ENCODE measurements around the gene ILF3. TPM values are rescaled to one million over a fixed set of nuclear protein-coding genes. Genes with fewer than 3 reads are reported as not detected.

ILF3 gene
- total RNA-seq (100 to 1,000 TPM in 7 of 9 donors, 10 to 100 TPM in 2; 45.7 to 140 (median 118) TPM), polyA plus RNA-seq (10 to 100 TPM; 62.1 to 94.4 TPM)
- long read RNA-seq, donor 1, partial matches to known transcripts = 32 of 121 reads
- long read RNA-seq, donor 1, other reads (novel, unspliced or antisense) = 80 of 121 reads
- long read RNA-seq, donor 2, full-length matches to known transcripts = 26 of 262 reads
- long read RNA-seq, donor 2, partial matches to known transcripts = 197 of 262 reads
- long read RNA-seq, donor 2, other reads (novel, unspliced or antisense) = 39 of 262 reads
- long read RNA-seq, donor 3, full-length matches to known transcripts = 19 of 152 reads
- long read RNA-seq, donor 3, partial matches to known transcripts = 27 of 152 reads
- long read RNA-seq, donor 3, other reads (novel, unspliced or antisense) = 106 of 152 reads

- intact Hi-C loops (cut with DNase I) = loop anchor here in 2 of 10 donors (5.0 kb wide), 2 partner anchors 43 to 87 kb away; partner anchors contain the start of genes CDKN2D (in 1 of the 2) and KRI1 (in 1 of the 2)
- H3K27me3 ChIP-seq = no peaks in the 10 kb centered on the region
- peaks cover 0 to 19% (median 0%) of the 10 kb centered on the region in 9 donors for H3K36me3 ChIP-seq
- no peaks in the 10 kb centered on the region for H3K9me3 ChIP-seq
- TF ChIP-seq, protein P1, sequence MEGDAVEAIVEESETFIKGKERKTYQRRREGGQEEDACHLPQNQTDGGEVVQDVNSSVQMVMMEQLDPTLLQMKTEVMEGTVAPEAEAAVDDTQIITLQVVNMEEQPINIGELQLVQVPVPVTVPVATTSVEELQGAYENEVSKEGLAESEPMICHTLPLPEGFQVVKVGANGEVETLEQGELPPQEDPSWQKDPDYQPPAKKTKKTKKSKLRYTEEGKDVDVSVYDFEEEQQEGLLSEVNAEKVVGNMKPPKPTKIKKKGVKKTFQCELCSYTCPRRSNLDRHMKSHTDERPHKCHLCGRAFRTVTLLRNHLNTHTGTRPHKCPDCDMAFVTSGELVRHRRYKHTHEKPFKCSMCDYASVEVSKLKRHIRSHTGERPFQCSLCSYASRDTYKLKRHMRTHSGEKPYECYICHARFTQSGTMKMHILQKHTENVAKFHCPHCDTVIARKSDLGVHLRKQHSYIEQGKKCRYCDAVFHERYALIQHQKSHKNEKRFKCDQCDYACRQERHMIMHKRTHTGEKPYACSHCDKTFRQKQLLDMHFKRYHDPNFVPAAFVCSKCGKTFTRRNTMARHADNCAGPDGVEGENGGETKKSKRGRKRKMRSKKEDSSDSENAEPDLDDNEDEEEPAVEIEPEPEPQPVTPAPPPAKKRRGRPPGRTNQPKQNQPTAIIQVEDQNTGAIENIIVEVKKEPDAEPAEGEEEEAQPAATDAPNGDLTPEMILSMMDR (IDR thresholded peaks at IDR 0.05) = no peak
- TF ChIP-seq POLR2A (IDR thresholded peaks at IDR 0.05) = peak in 1 of 2 donors; percentile 82
- peak; percentile 99 to 100 (median 100) for DNase-seq
- peaks cover 0 to 51% (median 36%) of the 10 kb centered on the region in 12 donors for H3K4me1 ChIP-seq
- ATAC-seq = peak; percentile 90 to 95 (median 93)
- peak within 1 kb of the TSS; percentile 86 to 99 (median 98) for H3K27ac ChIP-seq
- 0 to 1% (median 0%) methylated on average over 61 to 91 of the region's 91 CpGs for WGBS, 4 donors
- peak within 1 kb of the TSS; percentile 75 to 100 (median 94) for H3K4me3 ChIP-seq
Observed at GRCh38 chr19:10653732-10654609, at the start of gene ILF3. Gene ILF3, plus strand, starts transcription at chr19:10654346. Its CDS starts 16,260 bp downstream, at chr19:10670606.

- Histone ChIP-seq H3K4me3 (peak overlapping the region in 9 of 12 donors; percentile 12 to 100 (median 100)), H3K27me3 (no peaks in the 10 kb centered on the region), H3K36me3 (no peaks in the 10 kb centered on the region), H3K9me3 (peaks cover 0 to 4% (median 0%) of the 10 kb centered on the region in 12 donors), H3K27ac (peak overlapping the region; percentile 91 to 99 (median 97)), H3K4me1 (peaks cover 0 to 36% (median 22%) of the 10 kb centered on the region in 12 donors)
- ATAC-seq (peak in 3 of 4 donors; percentile 6 to 40 (median 12)), DNase-seq (peak in 4 of 5 donors; percentile 37 to 70 (median 52))
- 59 to 74% (median 65%) methylated on average over 8 to 9 of the region's 9 CpGs for WGBS, 4 donors
- intact Hi-C loops (cut with DNase I) = loop anchor here in 1 of 10 donors (5.0 kb wide), 1 partner anchor 38 kb away; no protein-coding TSS in a partner anchor
- no peak for TF ChIP-seq POLR2A (IDR thresholded peaks at IDR 0.05)
Observed at GRCh38 chr19:10604460-10604980, 49.6 kb upstream of the ILF3 start.

GRCh38 chr19:10611907-10612306, 42.2 kb upstream of the ILF3 start:
- TF ChIP-seq POLR2A (IDR thresholded peaks at IDR 0.05) = no peak
- TF ChIP-seq, protein P1 (IDR thresholded peaks at IDR 0.05) = no peak
- ATAC-seq = no peak
- 78 to 85% (median 84%) methylated on average over 5 of the region's 5 CpGs for WGBS, 4 donors
- Histone ChIP-seq H3K4me1 (peaks cover 7 to 50% (median 36%) of the 10 kb centered on the region in 12 donors), H3K27ac (peak overlapping the region in 11 of 12 donors; percentile 66 to 85 (median 81)), H3K27me3 (no peaks in the 10 kb centered on the region), H3K36me3 (no peaks in the 10 kb centered on the region), H3K4me3 (no peak overlapping the region), H3K9me3 (no peaks in the 10 kb centered on the region)
- intact Hi-C loops (cut with DNase I) = loop anchor here in 1 of 10 donors (1.0 kb wide), 1 partner anchor 13 kb away; the partner anchor contains the start of gene SLC44A2
- DNase-seq = no peak

- Histone ChIP-seq H3K4me1 (peaks cover 7 to 54% (median 36%) of the 10 kb centered on the region in 12 donors), H3K36me3 (no peaks in the 10 kb centered on the region), H3K27me3 (no peaks in the 10 kb centered on the region), H3K4me3 (peak overlapping the region in 1 of 12 donors; percentile 23), H3K27ac (peak overlapping the region; percentile 42 to 85 (median 78)), H3K9me3 (no peaks in the 10 kb centered on the region)
- intact Hi-C loops (cut with DNase I) = loop anchor here in 1 of 10 donors (1.0 kb wide), 1 partner anchor 13 kb away; the partner anchor contains the start of gene SLC44A2
- TF ChIP-seq, protein P1 (IDR thresholded peaks at IDR 0.05) = no peak
- no peak for TF ChIP-seq POLR2A (IDR thresholded peaks at IDR 0.05)
- peak; percentile 87 to 94 (median 87) for DNase-seq
- 35 to 41% (median 38%) methylated on average over 13 to 15 of the region's 15 CpGs for WGBS, 4 donors
- ATAC-seq = peak; percentile 98 to 99 (median 99)
Observed at GRCh38 chr19:10612499-10613119, 41.5 kb upstream of the ILF3 start.
